Breast epithelium (tissue), 4 donors: ENCODE data around the gene VSX1. TPM values are rescaled to one million over a fixed set of nuclear protein-coding genes. Genes with fewer than 3 reads are reported as not detected.

Experiments
- DNase-seq, 2 donors: peaks; one replicate each; pipeline ENCODE4 v3.0.0-alpha.2; 2019; ENCODE audit warnings: low spot score in 2 of 2
- H3K27ac ChIP-seq, 2 donors: fragments of 200-600 bp; sonication (generic) in 1 of 2; one replicate each; pipeline ENCODE4 v1.5.1; 2016 to 2019; ENCODE audit warnings: mild to moderate bottlenecking in 1 of 2
- H3K27me3 ChIP-seq, 2 donors: fragments of 200-600 bp; sonication (generic) in 1 of 2; one replicate each; pipeline versions ENCODE4 v1.5.1 to v1.6.0; 2017 to 2019; ENCODE audit warnings: control low read depth in 1 of 2, mild to moderate bottlenecking in 1 of 2
- H3K36me3 ChIP-seq: fragments of 200-600 bp; one replicate; pipeline ENCODE4 v1.5.1; 2019
- H3K4me1 ChIP-seq, 2 donors: fragments of 200-600 bp; sonication (generic); one replicate each; pipeline ENCODE4 v1.5.1; 2016 to 2019; ENCODE audit warnings: control low read depth in 1 of 2
- H3K4me3 ChIP-seq, 3 donors: fragments of 200-600 bp; sonication (generic); 1 replicate in 2 of 3; 2 replicates in 1 of 3; pipeline ENCODE4 v1.5.1; 2016 to 2019; ENCODE audit warnings: mild to moderate bottlenecking in 3 of 3, moderate library complexity in 2 of 3
- H3K9me3 ChIP-seq, 2 donors: fragments of 200-600 bp; sonication (generic) in 1 of 2; one replicate each; pipeline ENCODE4 v1.5.1; 2016 to 2019; ENCODE audit warnings: control low read depth in 1 of 2
- POLR2A ChIP-seq: fragments of 450-650 bp; IDR thresholded peaks from one replicate; pipeline ENCODE4 v1.6.1; 2016; ENCODE audit warnings: antibody characterized with exemption, mild to moderate bottlenecking, moderate library complexity
- POLR2AphosphoS5 ChIP-seq, 3 donors: sonication (generic); formaldehyde crosslinking; IDR thresholded peaks; one replicate each; pipeline ENCODE4 v1.6.1; 2017; ENCODE audit warnings: antibody characterized with exemption in 3 of 3
- intact Hi-C: fragments of 100-400 bp; cut with DNase I; formaldehyde crosslinking; loops from one replicate; pipeline ENCODE4 v1.15.1; 2023; ENCODE audit warnings: low total_unique reads
- total RNA-seq, 3 donors: library from RNA; depleted of rRNA; stranded (reverse); fragments of >200 nt; gene quantifications; one replicate each; pipeline ENCODE4 v1.1.0, GENCODE V29; 2016
- TF ChIP-seq, protein P1 (sequence below), 3 donors: fragments of 450-650 bp; IDR thresholded peaks; one replicate each; pipeline ENCODE4 v1.5.1; 2016 to 2017; ENCODE audit warnings: antibody characterized with exemption in 3 of 3, mild to moderate bottlenecking in 3 of 3, moderate library complexity in 3 of 3

The VSX1 gene
- total RNA-seq, 3 donors from 2014 or later, result 0.44 TPM; not detected in 2

DNA sequence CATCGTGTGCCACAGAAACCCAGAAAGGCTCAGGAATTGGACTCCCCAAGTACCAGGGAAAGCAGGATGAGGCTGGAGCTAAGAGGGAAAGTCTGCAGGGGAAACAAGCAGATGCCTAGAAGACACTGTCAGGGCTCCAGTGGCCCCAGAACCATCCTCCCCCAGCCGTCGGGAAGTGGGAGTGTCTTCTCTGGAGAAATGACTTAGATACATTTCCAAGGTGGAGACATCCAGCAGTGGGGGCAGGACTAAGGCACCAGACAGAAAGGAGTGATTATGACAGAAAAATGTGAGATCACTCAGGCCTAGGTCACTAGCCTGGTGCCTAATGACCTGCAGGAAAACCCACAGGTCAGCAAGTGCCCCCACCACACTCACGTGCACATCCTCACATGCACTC, 36.0 kb upstream of the VSX1 start:
- Histone ChIP-seq H3K9me3 (no peaks in the 10 kb centered on the region), H3K27me3 (no peaks in the 10 kb centered on the region), H3K27ac (no peak overlapping the region), H3K4me3 (no peak overlapping the region), H3K4me1 (no peaks in the 10 kb centered on the region), H3K36me3 (no peaks in the 10 kb centered on the region)
- intact Hi-C loops, result no loop called here
- no peak for TF ChIP-seq POLR2A
- DNase-seq, result no peak

DNA sequence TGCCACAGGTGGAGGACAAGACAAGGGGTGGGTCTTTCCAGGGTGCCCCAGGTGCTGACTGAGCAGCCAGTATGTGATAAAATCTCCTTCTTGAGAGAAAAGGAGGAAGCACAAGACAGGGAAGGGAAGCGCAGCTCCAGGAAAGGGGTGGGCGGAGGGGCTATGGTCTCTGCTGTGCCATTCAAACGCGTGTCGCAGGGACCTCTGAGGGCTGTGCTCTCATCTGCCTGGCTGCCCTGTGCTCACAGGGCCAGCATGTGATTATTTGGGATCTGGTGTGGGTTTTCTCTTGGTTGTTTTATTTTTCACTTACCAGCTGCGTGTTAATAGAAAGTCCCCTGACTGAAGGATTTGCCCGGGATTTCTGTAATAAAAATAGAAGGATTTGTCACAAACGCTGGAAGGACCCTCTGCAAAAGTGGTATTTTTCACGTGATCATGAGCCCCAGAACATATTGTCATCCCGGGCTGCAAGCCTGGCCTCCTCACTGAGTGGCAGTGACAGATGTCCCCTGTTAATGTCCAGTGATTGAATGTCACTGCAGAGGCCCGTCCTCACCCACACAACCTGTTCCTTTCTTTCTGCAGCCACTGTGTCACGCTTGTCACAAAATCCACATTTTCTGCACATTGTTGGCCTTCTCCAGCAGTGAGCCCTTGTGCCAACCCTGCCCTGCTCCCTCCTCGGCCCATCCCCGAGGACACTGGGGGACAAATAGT, 35.0 kb upstream of the VSX1 start:
- Histone ChIP-seq H3K4me1 (no peaks in the 10 kb centered on the region), H3K4me3 (no peak overlapping the region), H3K27ac (no peak overlapping the region), H3K9me3 (no peaks in the 10 kb centered on the region), H3K36me3 (no peaks in the 10 kb centered on the region), H3K27me3 (no peaks in the 10 kb centered on the region)
- no peak for DNase-seq
- TF ChIP-seq, protein P1, sequence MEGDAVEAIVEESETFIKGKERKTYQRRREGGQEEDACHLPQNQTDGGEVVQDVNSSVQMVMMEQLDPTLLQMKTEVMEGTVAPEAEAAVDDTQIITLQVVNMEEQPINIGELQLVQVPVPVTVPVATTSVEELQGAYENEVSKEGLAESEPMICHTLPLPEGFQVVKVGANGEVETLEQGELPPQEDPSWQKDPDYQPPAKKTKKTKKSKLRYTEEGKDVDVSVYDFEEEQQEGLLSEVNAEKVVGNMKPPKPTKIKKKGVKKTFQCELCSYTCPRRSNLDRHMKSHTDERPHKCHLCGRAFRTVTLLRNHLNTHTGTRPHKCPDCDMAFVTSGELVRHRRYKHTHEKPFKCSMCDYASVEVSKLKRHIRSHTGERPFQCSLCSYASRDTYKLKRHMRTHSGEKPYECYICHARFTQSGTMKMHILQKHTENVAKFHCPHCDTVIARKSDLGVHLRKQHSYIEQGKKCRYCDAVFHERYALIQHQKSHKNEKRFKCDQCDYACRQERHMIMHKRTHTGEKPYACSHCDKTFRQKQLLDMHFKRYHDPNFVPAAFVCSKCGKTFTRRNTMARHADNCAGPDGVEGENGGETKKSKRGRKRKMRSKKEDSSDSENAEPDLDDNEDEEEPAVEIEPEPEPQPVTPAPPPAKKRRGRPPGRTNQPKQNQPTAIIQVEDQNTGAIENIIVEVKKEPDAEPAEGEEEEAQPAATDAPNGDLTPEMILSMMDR (IDR thresholded peaks at IDR 0.05), result no peak
- no peak for TF ChIP-seq POLR2A
- no peak for TF ChIP-seq POLR2AphosphoS5 (IDR thresholded peaks at IDR 0.05)
- intact Hi-C loops, result no loop called here

DNA sequence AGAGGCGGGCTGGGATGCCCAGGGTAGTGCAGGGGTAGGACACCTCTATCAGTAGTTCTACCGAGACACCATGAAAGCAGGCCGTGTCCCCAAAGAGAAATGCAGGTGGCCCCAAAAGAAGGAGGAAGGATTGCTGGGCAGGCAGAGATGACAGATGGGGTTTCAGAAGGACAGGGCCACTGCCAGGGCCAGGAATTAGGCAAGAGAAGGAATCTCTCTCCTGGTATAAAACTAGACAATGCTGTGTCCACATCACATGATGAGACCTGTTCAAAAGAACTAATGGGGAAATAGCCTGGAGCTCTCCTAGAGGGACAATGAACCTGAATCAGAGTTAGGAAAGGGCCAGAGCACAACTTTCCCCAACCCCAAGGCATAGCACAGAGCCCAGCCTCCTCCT, 21.6 kb upstream of the VSX1 start:
- intact Hi-C loops, result no loop called here
- Histone ChIP-seq H3K4me1 (no peaks in the 10 kb centered on the region), H3K27ac (no peak overlapping the region), H3K27me3 (no peaks in the 10 kb centered on the region), H3K9me3 (no peaks in the 10 kb centered on the region), H3K36me3 (no peaks in the 10 kb centered on the region), H3K4me3 (no peak overlapping the region)
- DNase-seq, result no peak
- no peak for TF ChIP-seq POLR2AphosphoS5 (IDR thresholded peaks at IDR 0.05)
- TF ChIP-seq, protein P1 (IDR thresholded peaks at IDR 0.05), result no peak
- no peak for TF ChIP-seq POLR2A

DNA sequence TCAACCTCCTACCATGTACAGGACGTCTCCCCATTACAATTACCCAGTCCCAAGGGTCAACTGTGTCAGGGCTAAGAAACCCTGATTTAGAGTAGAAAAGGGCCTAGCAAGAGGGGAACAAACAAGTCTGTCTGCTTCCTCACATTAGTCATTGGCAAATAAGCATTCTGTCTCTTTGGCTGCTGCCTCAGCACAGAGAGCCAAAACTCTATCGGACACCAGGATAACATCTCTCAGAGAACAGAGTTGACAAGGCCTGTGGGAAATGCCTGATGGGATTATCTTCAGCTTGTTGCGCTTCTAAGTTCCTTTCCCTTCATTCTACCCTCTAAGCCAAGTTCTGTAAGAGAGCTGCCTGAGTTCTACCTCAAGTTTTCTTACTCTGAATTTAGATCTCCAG, 19.0 kb upstream of the VSX1 start:
- Histone ChIP-seq H3K27me3 (no peaks in the 10 kb centered on the region), H3K4me3 (no peak overlapping the region), H3K27ac (no peak overlapping the region), H3K4me1 (no peaks in the 10 kb centered on the region), H3K36me3 (no peaks in the 10 kb centered on the region), H3K9me3 (no peaks in the 10 kb centered on the region)
- intact Hi-C loops, result no loop called here
- TF ChIP-seq POLR2A, result no peak
- TF ChIP-seq POLR2AphosphoS5 (IDR thresholded peaks at IDR 0.05), result no peak
- TF ChIP-seq, protein P1 (IDR thresholded peaks at IDR 0.05), result no peak
- no peak for DNase-seq

DNA sequence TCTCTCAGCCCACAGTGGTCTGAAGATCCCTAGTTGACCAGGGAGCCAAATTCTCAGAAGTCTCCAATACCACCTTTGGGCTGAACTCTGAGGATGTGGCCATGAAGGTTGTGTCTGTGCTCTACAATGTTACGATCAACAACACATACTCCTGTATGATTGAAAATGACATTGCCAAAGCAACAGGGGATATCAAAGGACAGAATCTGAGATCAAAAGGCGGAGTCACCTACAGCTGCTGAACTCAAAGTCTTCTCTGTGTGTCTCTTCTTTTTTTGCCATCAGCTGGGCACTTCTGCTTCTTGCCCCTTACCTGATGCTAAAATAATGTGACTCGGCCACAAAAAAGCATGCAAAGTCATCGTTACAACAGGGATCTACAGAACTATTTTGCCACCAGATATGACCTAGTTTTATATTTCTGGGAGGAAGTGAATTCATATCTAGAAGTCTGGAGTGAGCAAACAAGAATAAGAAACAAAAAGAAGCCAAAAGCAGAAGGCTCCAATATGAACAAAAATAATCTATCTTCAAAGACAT, 17.7 kb upstream of the VSX1 start:
- H3K27ac ChIP-seq, result no peak overlapping the region
- H3K36me3 ChIP-seq, result no peaks in the 10 kb centered on the region
- no peak overlapping the region for H3K4me3 ChIP-seq
- H3K4me1 ChIP-seq, result no peaks in the 10 kb centered on the region
- no peak for DNase-seq
- intact Hi-C loops, result no loop called here
- no peaks in the 10 kb centered on the region for H3K27me3 ChIP-seq
- no peaks in the 10 kb centered on the region for H3K9me3 ChIP-seq
- TF ChIP-seq, protein P1 (IDR thresholded peaks at IDR 0.05), result no peak
- TF ChIP-seq POLR2A (no peak), POLR2AphosphoS5 (IDR thresholded peaks at IDR 0.05) (no peak)
